IMR-90 (cell line): ENCODE measurements around the gene MYOM1. TPM values are rescaled to one million over a fixed set of nuclear protein-coding genes. Genes with fewer than 3 reads are reported as not detected.

Experiments
- ATAC-seq: fragments of 200-7000 bp; cut with Tn5 transposase; 2 replicates; pipeline ENCODE4 v1.9.1; 2020; ENCODE audit warnings: low read depth, mild to moderate bottlenecking, moderate library complexity
- BruUV-seq: library from RNA; stranded (reverse); fragments of 400-500 nt; replicated peaks from 2 replicates; lab custom pipeline; 2021; lab: Mats Ljungman, UMichigan
- CTCF ChIA-PET: fragments of 300-600 bp; formaldehyde crosslinking; extraction: SDS; loops from one replicate; lab custom pipeline; 2021; ENCODE audit warnings: antibody characterized with exemption; lab: Yijun Ruan, JAX
- POLR2A ChIA-PET: fragments of 300-600 bp; sonication (Branson Sonifier 250); formaldehyde crosslinking; loops from one replicate; lab custom pipeline; 2022; ENCODE audit warnings: antibody characterized with exemption; ENCODE audit not compliant: unreplicated experiment; lab: Charles Lee
- DNase-seq: peaks from one replicate; pipeline ENCODE4 v3.0.0; 2013
- H2AFZ ChIP-seq: replicated peaks from 2 replicates; pipeline ENCODE3; 2013; ENCODE audit warnings: low read length, mild to moderate bottlenecking; ENCODE audit not compliant: poor library complexity
- H2AK5ac ChIP-seq: 2 replicates; pipeline ENCODE4 v1.6.1; 2013; ENCODE audit warnings: low read depth, low read length, inconsistent platforms
- H2AK9ac ChIP-seq: replicated peaks from 2 replicates; pipeline ENCODE3; 2013; ENCODE audit warnings: mild to moderate bottlenecking, low read depth, low read length, moderate library complexity; ENCODE audit not compliant: poor library complexity
- H2BK120ac ChIP-seq: 2 replicates; pipeline ENCODE4 v1.6.1; 2013; ENCODE audit warnings: low read depth, low read length, inconsistent platforms
- H2BK15ac ChIP-seq: 3 replicates; pipeline ENCODE4 v1.6.1; 2013; ENCODE audit warnings: low read depth, low read length, inconsistent platforms
- H2BK20ac ChIP-seq: 2 replicates; pipeline ENCODE4 v1.6.1; 2013; ENCODE audit warnings: low read depth, mild to moderate bottlenecking, inconsistent platforms, low read length, moderate library complexity
- H2BK5ac ChIP-seq: 2 replicates; pipeline ENCODE4 v1.6.1; 2013; ENCODE audit warnings: mild to moderate bottlenecking, low read depth, low read length, inconsistent platforms; ENCODE audit not compliant: poor library complexity, severe bottlenecking
- H3K14ac ChIP-seq: replicated peaks from 2 replicates; pipeline ENCODE4 v1.6.1; 2013; ENCODE audit warnings: low read depth, low read length, inconsistent platforms
- H3K18ac ChIP-seq: 2 replicates; pipeline ENCODE4 v1.6.1; 2013; ENCODE audit warnings: low read depth, low read length, control low read depth
- H3K23ac ChIP-seq: 2 replicates; pipeline ENCODE4 v1.6.1; 2013; ENCODE audit warnings: low read depth, low read length, inconsistent platforms
- H3K27ac ChIP-seq: 2 replicates; pipeline ENCODE4 v1.5.1; 2013; ENCODE audit warnings: mild to moderate bottlenecking, control low read depth, low read length; ENCODE audit not compliant: insufficient read depth
- H3K27me3 ChIP-seq: 2 replicates; pipeline ENCODE4 v1.6.1; 2013; ENCODE audit warnings: low read length; ENCODE audit not compliant: control insufficient read depth, insufficient read depth
- H3K36me3 ChIP-seq: 2 replicates; pipeline ENCODE4 v1.6.1; 2013; ENCODE audit warnings: low read length, mixed read lengths; ENCODE audit not compliant: control insufficient read depth, insufficient read depth
- H3K4ac ChIP-seq: 2 replicates; pipeline ENCODE4 v1.6.1; 2013; ENCODE audit warnings: low read depth, low read length, inconsistent platforms
- H3K4me1 ChIP-seq: 2 replicates; pipeline ENCODE4 v1.6.1; 2013; ENCODE audit warnings: low read length, mixed read lengths; ENCODE audit not compliant: control insufficient read depth, insufficient read depth
- H3K4me2 ChIP-seq: 2 replicates; pipeline ENCODE4 v1.6.1; 2013; ENCODE audit warnings: low read depth, mild to moderate bottlenecking, control low read depth, low read length, moderate library complexity
- H3K4me3 ChIP-seq: 2 replicates; pipeline ENCODE4 v1.5.1; 2013; ENCODE audit warnings: low read depth, mild to moderate bottlenecking, control low read depth, low read length, moderate library complexity; ENCODE audit not compliant: insufficient read depth
- H3K56ac ChIP-seq: 2 replicates; pipeline ENCODE4 v1.6.1; 2013; ENCODE audit warnings: low read length, inconsistent platforms; ENCODE audit not compliant: insufficient read depth; ENCODE audit errors: extremely low read depth
- H3K79me1 ChIP-seq, 2 experiments: 2 replicates each; pipeline ENCODE4 v1.6.1; 2013; ENCODE audit warnings: low read length in 2 of 2, inconsistent platforms in 1 of 2, low read depth in 1 of 2
- H3K9ac ChIP-seq: 2 replicates; pipeline ENCODE4 v1.6.1; 2013; ENCODE audit warnings: low read depth, low read length, control low read depth
- H3K9me1 ChIP-seq: 2 replicates; pipeline ENCODE4 v1.6.1; 2013; ENCODE audit warnings: low read length, inconsistent platforms; ENCODE audit not compliant: insufficient read depth
- H3K9me3 ChIP-seq: 2 replicates; pipeline ENCODE4 v1.6.1; 2013; ENCODE audit warnings: low read length; ENCODE audit not compliant: control insufficient read depth, insufficient read depth
- H4K20me1 ChIP-seq: 2 replicates; pipeline ENCODE4 v1.6.1; 2013; ENCODE audit warnings: low read length, inconsistent platforms; ENCODE audit not compliant: insufficient read depth
- H4K5ac ChIP-seq: 2 replicates; pipeline ENCODE4 v1.6.1; 2013; ENCODE audit warnings: mild to moderate bottlenecking, low read depth, low read length, control low read depth
- H4K8ac ChIP-seq, 2 experiments: 2 replicates each; pipeline ENCODE4 v1.6.1; 2013; ENCODE audit warnings: low read depth in 2 of 2, low read length in 2 of 2, control low read depth in 1 of 2, inconsistent platforms in 1 of 2
- H4K91ac ChIP-seq: 2 replicates; pipeline ENCODE4 v1.6.1; 2013; ENCODE audit warnings: low read depth, low read length, inconsistent platforms; ENCODE audit not compliant: insufficient read depth
- BHLHE40 ChIP-seq: fragments of 150-350 bp; IDR thresholded peaks from 2 replicates; pipeline ENCODE4 v1.6.1; 2016; ENCODE audit warnings: mild to moderate bottlenecking, low read depth, low read length
- CEBPB ChIP-seq: IDR thresholded peaks from 2 replicates; pipeline ENCODE4 v1.6.1; 2012; ENCODE audit warnings: low read depth, low read length, improper control_type of control experiment
- CHD1 ChIP-seq: IDR thresholded peaks from 2 replicates; pipeline ENCODE4 v1.6.1; 2012; ENCODE audit warnings: low read depth, low read length, improper control_type of control experiment
- FOS ChIP-seq: fragments of 150-350 bp; IDR thresholded peaks from 2 replicates; pipeline ENCODE4 v1.6.1; 2016; ENCODE audit warnings: low read depth, low read length
- MAFK ChIP-seq: IDR thresholded peaks from 2 replicates; pipeline ENCODE4 v1.6.1; 2012; ENCODE audit warnings: low read depth, low read length, improper control_type of control experiment
- MAZ ChIP-seq: IDR thresholded peaks from 2 replicates; pipeline ENCODE4 v1.6.1; 2012; ENCODE audit warnings: low read depth, mild to moderate bottlenecking, low read length, improper control_type of control experiment, moderate library complexity, borderline replicate concordance
- MXI1 ChIP-seq: IDR thresholded peaks from 2 replicates; pipeline ENCODE4 v1.6.1; 2012; ENCODE audit warnings: low read depth, mild to moderate bottlenecking, low read length, moderate library complexity, borderline replicate concordance
- NFE2L2 ChIP-seq: fragments of 150-350 bp; IDR thresholded peaks from 2 replicates; pipeline ENCODE4 v1.6.1; 2016; ENCODE audit warnings: low read depth, mild to moderate bottlenecking, low read length
- POLR2A ChIP-seq: IDR thresholded peaks from 2 replicates; pipeline ENCODE4 v1.6.1; 2012; ENCODE audit warnings: mild to moderate bottlenecking, low read depth, low read length
- RAD21 ChIP-seq: IDR thresholded peaks from 2 replicates; pipeline ENCODE4 v1.6.1; 2012; ENCODE audit warnings: low read length, improper control_type of control experiment
- RCOR1 ChIP-seq: IDR thresholded peaks from 2 replicates; pipeline ENCODE4 v1.6.1; 2012; ENCODE audit warnings: mild to moderate bottlenecking, low read length, improper control_type of control experiment; ENCODE audit not compliant: insufficient replicate concordance
- RFX5 ChIP-seq: IDR thresholded peaks from 2 replicates; pipeline ENCODE4 v1.8.0; 2012; ENCODE audit warnings: low read depth, mild to moderate bottlenecking, low read length, moderate library complexity
- SMC3 ChIP-seq: fragments of 150-350 bp; IDR thresholded peaks from 2 replicates; pipeline ENCODE4 v1.6.1; 2016; ENCODE audit warnings: low read depth, mild to moderate bottlenecking, antibody characterized with exemption, low read length, moderate library complexity
- WGBS, 2 experiments: methylation state at CpG; one replicate each; pipeline versions ENCODE4 v1.1.5 to v1.1.7; 2013; ENCODE audit warnings: missing lambda C conversion rate in 2 of 2; ENCODE audit not compliant: insufficient read length in 1 of 2; ENCODE audit errors: extremely low coverage in 2 of 2; 5-methylcytosine and 5-hydroxymethylcytosine counted together
- dilution Hi-C: fragments of 300-500 bp; cut with HindIII; formaldehyde crosslinking; loops from one replicate; pipeline ENCODE4 v1.14.3; 2018; ENCODE audit warnings: low sequenced_read_pairs; ENCODE audit not compliant: unreplicated experiment
- in situ Hi-C: fragments of 300-500 bp; cut with MboI; formaldehyde crosslinking; loops from 3 replicates; pipeline ENCODE4 v1.14.3; 2019; ENCODE audit warnings: low sequenced_read_pairs, inconsistent platforms, mixed read lengths
- intact Hi-C: fragments of 100-400 bp; cut with micrococcal nuclease; formaldehyde crosslinking; loops from 2 replicates; pipeline ENCODE4 v1.10.0; 2022
- polyA plus RNA-seq, 3 experiments: library from polyadenylated mRNA; depleted of rRNA; stranded (reverse); fragments of >200 nt; gene quantifications; 2 replicates each; pipeline ENCODE4 v1.2.3, GENCODE V29; 2012; ENCODE audit warnings: low replicate concordance in 1 of 3
- total RNA-seq: library from RNA; depleted of rRNA; stranded (reverse); fragments of >200 nt; gene quantifications from 2 replicates; pipeline ENCODE4 v1.2.3, GENCODE V29; 2012
- TF ChIP-seq, protein P1 (sequence below): conservative IDR thresholded peaks from 2 replicates; pipeline ENCODE4 v1.5.1; 2012; ENCODE audit warnings: mild to moderate bottlenecking, low read depth, low read length, improper control_type of control experiment
- TF ChIP-seq, protein P2 (sequence below): fragments of 150-350 bp; IDR thresholded peaks from 2 replicates; pipeline ENCODE4 v1.6.1; 2017; ENCODE audit warnings: mild to moderate bottlenecking, antibody characterized with exemption, low read length, low read depth
- TF ChIP-seq, protein P3 (sequence below): fragments of 150-350 bp; IDR thresholded peaks from 2 replicates; pipeline ENCODE4 v1.6.1; 2016; ENCODE audit warnings: low read depth, mild to moderate bottlenecking, low read length, moderate library complexity, borderline replicate concordance

The MYOM1 gene
- total and polyA plus RNA-seq, 2 of the 4 experiments (the other 2 are of a cell fraction): under 0.01 to 0.10 TPM

DNA sequence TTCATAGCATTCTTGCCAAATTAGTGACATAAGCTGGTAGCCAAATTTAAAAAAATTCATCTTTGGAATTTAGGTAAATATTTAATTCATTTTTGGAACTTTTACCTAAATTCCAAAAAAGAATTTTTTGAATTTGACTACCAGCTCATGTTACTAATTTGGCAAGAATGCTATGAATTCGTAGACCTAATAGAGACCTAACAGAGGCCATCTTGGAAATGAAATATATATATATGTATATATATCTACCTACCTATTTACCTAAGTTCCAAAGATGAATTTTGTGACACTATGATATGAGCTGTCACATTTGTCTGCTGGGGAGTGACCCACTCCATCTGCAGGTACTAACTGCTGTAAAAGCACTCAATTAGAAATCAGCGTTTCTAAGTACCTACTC is 65.6 kb downstream of the MYOM1 start:
- no peak overlapping the region for H3K23ac ChIP-seq
- H2BK120ac ChIP-seq: no peak overlapping the region
- ATAC-seq: no peak
- no peaks in the 10 kb centered on the region for H3K4me1 ChIP-seq
- intact Hi-C loops: no loop called here
- H3K4ac ChIP-seq: no peak overlapping the region
- H4K5ac ChIP-seq: no peak overlapping the region
- H2AK9ac ChIP-seq: no peak overlapping the region
- no peaks in the 10 kb centered on the region for H4K20me1 ChIP-seq
- no CpG with 5 or more reads among the region's 2 CpGs for WGBS, 2 experiments
- H2AK5ac ChIP-seq: no peak overlapping the region
- dilution Hi-C loops: no loop called here
- BruUV-seq: no TSS peak
- H2BK5ac ChIP-seq: no peak overlapping the region
- H3K9me1 ChIP-seq: no peaks in the 10 kb centered on the region
- in situ Hi-C loops: no loop called here
- H4K91ac ChIP-seq: no peak overlapping the region
- no peak overlapping the region for H3K4me2 ChIP-seq
- H3K79me1 ChIP-seq: no peaks in the 10 kb centered on the region
- no peak for TF ChIP-seq CEBPB
- TF ChIP-seq POLR2A: no peak
- TF ChIP-seq, protein P1, sequence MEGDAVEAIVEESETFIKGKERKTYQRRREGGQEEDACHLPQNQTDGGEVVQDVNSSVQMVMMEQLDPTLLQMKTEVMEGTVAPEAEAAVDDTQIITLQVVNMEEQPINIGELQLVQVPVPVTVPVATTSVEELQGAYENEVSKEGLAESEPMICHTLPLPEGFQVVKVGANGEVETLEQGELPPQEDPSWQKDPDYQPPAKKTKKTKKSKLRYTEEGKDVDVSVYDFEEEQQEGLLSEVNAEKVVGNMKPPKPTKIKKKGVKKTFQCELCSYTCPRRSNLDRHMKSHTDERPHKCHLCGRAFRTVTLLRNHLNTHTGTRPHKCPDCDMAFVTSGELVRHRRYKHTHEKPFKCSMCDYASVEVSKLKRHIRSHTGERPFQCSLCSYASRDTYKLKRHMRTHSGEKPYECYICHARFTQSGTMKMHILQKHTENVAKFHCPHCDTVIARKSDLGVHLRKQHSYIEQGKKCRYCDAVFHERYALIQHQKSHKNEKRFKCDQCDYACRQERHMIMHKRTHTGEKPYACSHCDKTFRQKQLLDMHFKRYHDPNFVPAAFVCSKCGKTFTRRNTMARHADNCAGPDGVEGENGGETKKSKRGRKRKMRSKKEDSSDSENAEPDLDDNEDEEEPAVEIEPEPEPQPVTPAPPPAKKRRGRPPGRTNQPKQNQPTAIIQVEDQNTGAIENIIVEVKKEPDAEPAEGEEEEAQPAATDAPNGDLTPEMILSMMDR: no peak
- TF ChIP-seq, protein P2, sequence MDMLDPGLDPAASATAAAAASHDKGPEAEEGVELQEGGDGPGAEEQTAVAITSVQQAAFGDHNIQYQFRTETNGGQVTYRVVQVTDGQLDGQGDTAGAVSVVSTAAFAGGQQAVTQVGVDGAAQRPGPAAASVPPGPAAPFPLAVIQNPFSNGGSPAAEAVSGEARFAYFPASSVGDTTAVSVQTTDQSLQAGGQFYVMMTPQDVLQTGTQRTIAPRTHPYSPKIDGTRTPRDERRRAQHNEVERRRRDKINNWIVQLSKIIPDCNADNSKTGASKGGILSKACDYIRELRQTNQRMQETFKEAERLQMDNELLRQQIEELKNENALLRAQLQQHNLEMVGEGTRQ: no peak
- TF ChIP-seq RCOR1: no peak
- TF ChIP-seq SMC3: no peak
- no peak for TF ChIP-seq RAD21
- TF ChIP-seq FOS: no peak
- no peak for TF ChIP-seq NFE2L2
- TF ChIP-seq MXI1: no peak
- TF ChIP-seq RFX5: no peak
- TF ChIP-seq, protein P3, sequence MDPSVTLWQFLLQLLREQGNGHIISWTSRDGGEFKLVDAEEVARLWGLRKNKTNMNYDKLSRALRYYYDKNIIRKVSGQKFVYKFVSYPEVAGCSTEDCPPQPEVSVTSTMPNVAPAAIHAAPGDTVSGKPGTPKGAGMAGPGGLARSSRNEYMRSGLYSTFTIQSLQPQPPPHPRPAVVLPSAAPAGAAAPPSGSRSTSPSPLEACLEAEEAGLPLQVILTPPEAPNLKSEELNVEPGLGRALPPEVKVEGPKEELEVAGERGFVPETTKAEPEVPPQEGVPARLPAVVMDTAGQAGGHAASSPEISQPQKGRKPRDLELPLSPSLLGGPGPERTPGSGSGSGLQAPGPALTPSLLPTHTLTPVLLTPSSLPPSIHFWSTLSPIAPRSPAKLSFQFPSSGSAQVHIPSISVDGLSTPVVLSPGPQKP: no peak
- no peak for TF ChIP-seq CHD1
- TF ChIP-seq MAZ: no peak
- no peak for TF ChIP-seq MAFK
- TF ChIP-seq BHLHE40: no peak
- no peak for DNase-seq
- no peak overlapping the region for H2BK15ac ChIP-seq
- H3K27me3 ChIP-seq: no peaks in the 10 kb centered on the region; the same call in 1 of the 2 replicates
- ChIA-PET CTCF (no interaction called here), POLR2A (no interaction called here)
- no peak overlapping the region for H3K9ac ChIP-seq
- no peak overlapping the region for H2BK20ac ChIP-seq
- H3K56ac ChIP-seq: no peak overlapping the region
- no peak overlapping the region for H3K27ac ChIP-seq
- no peak overlapping the region for H3K14ac ChIP-seq
- H3K36me3 ChIP-seq: no peaks in the 10 kb centered on the region
- H3K18ac ChIP-seq: no peak overlapping the region
- H3K9me3 ChIP-seq: no peaks in the 10 kb centered on the region
- H2AFZ ChIP-seq: no peak overlapping the region
- no peak overlapping the region for H4K8ac ChIP-seq
- H3K4me3 ChIP-seq: no peak overlapping the region
